Activated gamma-delta T cell treated with anti-CD3 and anti-CD28 coated beads, Interleukin-2, amount 50 U/mL, for 16 hours (primary cell): ENCODE data around the gene MIP.
"Not testable (repeated sequence)": the region's sequence is repeated elsewhere in the genome, so short reads cannot be mapped to it uniquely, and the experiment has no call there.

Source experiments
- DNase-seq: peaks from one replicate; pipeline ENCODE4 v3.0.0-alpha.2; 2020; ENCODE audit warnings: low read depth

MIP gene

DNA sequence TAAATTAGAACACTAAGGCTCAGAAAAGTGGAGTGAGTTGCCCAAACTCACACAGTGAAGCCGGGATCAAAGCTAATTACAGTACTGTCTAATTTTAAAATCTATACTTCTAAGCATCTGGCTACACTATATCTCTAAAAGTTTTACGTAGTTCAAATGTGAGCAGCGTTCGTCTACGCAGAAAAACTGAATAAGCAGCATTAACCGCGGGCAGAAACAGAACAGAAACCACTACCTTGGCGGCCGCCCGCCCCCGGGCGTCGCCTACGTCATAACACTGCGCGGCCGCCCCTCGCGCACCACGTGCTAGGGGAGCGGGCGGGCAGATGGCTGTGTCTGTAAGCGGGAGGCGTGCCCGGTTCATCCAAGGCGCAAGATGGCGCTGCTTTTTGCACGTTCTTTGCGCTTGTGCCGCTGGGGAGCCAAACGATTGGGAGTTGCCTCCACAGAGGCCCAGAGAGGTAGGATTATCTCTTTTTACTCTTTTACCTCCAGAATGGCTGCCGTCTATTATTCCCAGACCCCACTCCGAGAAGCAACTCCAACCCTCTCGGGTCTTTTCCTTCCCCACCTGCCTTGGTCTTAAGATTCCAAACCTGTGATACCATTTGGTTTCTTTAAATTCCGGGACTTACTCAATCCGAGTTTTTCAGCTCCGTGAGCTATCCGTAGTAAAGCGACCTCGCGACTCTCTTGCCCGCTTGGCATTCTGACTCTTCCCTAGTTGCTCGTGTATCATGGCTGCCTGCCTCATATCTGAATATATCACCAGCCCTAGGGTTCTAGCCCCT lies 14.0 kb upstream of the MIP start, which contains the start of gene SPRYD4:
SPRYD4 (plus strand) TSS at position 363 of the 791 bp plus-strand sequence; CDS start at position 377, 14 bp downstream.
- DNase-seq, result peak; percentile 90

DNA sequence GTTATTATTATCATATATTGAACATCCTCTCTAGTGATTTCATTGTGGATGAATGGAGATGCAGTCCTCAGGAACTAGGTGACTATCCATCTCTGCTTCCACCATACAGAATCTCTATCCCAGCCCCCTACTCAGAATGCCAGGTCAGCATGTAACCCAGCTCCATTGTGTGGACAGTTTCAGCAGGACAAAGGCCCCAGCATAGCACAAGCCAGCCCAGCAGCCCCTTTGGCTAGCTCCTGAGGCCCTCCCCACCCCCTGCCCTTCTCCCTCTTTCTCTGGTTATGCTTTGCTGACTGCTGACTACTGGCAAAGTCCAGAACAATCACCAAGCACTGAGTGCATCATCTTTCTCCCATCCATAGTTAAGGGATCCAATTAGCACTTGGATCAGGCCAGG lies 8.1 kb upstream of the MIP start:
- no peak for DNase-seq

DNA sequence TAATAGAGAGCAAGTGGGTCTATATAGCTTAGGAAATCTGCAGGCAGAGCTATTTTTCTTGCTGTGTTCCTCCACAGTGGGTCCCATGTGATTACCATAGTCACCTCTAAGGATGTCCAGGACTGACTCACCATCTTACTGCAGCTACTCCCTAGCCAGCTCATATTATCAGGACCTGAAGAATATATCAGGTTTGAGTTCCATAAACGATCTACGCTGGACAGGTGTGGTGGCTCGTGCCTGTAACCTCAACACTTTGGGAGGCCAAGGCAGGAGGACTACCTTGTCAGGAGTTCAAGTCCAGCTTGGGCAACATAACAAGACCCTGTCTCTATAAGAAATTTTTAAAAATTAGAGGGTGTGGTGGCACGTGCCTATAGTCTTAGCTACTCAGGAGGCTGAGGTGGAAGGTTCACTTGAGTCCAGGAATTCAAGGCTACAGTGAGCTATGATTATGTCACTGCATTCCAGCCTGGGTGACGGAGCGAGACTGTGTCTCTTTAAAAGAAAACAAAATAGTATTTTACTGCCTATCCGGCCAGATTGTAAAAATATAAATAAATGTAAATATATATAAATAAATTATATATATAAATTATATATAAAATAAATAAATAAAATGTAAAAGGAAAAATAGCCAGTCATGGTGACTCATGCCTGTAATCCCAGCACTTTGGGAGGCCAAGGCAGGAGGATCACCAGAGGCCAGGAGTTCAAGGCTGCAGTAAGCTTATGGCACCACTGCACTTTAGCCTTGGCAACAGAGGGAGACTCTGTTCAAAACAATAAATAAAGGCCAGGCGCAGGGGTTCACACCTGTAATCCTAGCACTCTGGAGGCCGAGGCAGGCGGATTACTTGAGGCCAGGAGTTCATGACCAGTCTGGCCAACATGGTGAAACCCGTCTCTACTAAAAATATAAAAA lies 7.0 kb upstream of the MIP start:
- no peak for DNase-seq

DNA sequence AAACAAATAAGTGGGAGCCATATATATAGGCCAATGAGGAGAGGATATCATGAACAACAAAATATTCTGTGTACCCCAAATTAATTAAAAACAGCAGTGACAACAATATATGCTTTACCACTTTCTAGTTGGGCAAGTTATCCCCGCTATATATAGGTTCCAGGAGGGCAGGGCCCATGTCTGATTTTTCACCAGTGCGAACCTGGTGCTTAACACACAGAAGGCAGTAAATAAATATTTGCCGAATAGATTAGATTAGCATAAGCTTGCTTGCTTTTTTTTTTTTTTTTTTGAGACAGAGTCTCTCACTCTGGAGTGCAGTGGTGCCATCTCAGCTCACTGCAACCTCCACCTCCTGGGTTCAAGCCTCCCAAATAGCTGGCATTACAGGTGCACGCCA lies 3.4 kb upstream of the MIP start:
- no peak for DNase-seq

DNA sequence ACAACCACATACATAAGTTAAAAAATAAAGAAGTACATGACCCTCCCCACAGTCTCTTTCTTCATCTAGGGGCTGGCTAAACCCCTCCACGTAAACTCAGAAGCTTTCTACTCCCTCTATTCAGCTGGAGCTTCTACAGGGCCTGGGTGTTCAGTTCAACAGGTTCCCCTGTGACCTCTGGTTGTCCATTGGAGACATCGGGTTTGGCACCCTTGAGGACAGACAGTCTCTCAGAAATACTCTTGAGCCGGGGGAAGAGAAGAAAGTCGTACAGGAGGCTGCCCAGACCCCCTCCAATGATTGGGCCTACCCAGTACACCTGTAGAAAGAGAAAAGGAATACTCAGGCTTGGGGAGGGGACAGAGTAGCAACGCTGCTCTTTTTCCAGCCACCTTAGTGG lies 3.3 kb downstream of the MIP start:
- DNase-seq, result no peak

DNA sequence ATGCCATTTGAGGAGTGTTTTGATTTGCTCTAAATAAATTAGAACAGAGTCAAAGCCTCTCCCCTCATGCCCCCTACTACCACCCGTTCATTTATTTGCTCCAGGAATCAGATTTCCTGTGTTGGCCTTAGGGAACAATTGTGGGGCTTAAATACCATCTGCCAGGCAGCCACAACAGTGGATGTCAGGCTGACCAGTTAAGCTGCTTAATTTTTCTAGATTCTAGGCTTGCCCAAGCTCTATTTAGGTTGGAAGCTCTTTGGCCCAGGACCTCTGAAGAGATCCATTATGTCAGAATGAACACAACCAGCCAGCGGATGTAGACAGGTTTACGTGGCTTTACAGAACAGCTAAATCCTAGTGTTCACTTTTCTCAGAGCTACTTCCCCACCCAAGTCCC lies 4.2 kb downstream of the MIP start:
- no peak for DNase-seq

DNA sequence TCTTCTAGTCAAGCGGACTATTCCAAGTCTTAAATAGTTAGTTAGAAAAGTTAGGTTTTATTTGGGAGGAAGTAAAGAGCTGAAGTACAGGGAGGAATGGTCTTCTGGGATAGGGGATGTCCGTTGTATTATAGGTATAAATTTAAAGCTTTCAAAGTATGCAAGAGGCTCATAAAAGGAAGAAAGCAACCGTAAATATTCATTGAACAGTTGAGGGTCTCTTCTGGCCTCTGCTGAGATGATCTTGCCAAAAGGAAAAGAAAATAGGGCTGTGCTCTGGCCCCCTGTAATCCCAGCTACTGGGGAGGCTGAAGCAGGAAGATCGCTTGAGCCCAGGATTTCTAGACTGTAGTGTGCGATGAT lies 4.9 kb downstream of the MIP start:
- no peak for DNase-seq

DNA sequence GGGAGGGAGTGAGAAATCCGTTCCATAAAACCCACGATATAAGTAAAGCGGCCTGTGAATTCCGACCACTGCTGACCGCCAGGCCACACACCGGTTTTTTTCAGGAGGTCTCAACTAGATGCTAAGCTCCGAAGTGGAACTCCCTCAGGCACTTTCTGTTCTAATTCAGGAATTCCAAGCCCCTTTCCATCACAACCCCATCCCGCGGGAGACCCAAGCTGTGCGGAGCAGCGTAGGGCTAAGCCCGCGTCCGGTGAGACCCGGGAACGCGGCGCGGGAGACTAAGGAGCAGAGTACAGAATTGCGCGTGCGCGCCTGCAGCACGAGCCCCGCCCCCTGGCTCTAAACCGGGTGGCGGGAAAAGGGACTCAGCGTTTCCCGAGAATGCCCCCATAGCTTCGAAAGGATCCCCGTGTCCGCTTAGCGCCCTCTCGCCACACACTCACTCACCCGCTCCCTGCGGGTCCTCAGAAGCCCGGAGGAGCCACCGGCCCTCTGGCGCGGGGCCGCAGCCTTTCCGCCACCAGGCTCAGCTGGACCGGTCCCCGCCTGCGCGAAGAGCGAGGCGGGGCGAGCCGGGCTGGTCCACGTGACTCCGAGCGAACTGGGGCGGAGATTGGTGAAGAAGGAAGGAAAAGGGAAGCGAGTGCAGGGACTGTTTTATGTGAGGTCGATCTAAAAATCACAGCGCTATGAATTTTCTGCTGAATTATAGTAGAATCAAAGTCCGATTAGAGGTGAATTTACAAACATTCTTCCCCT lies 5.4 kb downstream of the MIP start, which contains the start of gene TIMELESS:
TIMELESS (minus strand) TSS at position 567 of the 762 bp plus-strand sequence. CDS start 15,256 bp downstream, outside the sequence.
- peak; percentile 71 for DNase-seq

DNA sequence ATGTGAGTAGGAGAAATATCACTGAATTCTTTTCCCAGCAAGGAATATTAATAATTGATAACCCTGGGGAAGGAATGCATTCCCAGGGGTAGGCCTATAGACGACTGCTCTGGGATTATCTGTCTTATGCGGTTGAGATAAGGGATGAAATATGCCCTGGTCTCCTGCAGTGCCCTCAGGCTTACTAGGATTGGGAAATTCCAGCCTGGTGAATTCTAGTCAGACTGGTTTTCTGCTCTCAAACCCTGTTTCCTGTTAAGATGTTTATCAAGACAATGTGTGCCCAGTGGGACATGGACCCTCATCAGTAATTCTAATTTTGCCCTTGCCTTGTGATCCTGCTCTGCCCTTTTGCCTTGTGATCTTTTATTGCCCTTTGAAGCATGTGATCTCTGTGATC lies 11.2 kb downstream of the MIP start:
- DNase-seq, result not testable (repeated sequence)

DNA sequence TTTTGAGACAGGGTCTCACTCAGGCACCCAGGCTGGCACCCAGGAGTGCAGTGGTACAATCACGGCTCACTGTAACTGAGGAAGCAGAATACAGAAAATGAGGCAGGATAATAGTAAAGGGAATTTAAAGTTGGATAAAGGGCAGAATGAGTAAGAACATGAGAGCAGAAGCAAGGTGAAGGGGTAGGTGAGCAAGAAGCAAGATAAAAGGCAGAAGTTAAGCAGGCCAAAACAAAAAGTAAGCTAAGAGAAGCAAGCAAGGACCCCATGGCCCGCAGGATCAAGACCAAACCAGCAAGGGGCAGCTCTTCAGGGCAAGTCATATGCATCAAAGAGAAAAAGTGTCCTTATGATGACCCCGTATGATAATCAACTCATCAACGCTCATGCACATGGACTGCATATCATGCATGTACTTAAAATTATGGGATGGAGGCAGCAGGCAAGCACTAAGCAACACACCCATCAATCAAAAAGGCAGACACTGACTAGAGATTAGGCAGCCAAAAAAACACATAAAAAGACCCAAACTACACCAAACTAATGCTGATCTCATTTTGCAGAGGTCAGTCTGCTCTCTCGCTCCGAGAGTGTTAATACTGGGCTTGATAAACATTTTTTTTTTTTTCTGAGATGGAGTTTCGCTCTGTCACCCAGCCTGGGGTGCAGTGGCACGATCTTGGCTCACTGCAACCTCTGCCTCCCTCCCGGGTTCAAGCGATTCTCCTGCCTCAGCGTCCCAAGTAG lies 16.9 kb downstream of the MIP start:
- no peak for DNase-seq

DNA sequence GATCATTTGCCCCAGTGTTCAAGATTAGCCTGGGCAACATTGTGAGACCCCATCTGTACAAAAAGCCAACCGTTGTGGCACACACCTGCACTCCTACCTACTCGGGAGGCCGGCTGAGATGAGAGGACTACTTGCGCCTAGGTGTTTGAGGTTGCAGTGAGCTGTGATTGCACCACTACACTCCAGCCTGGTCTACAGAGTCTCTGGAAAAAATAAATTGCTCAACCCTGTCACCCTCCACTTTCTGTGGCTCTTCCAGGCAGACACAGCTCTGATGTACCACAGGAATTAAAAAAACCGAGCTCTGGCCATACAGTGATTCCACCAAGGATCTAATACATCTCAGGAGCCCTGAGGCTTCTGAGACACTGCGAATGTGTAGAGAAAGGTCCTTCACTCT lies 19.6 kb downstream of the MIP start:
- no peak for DNase-seq

DNA sequence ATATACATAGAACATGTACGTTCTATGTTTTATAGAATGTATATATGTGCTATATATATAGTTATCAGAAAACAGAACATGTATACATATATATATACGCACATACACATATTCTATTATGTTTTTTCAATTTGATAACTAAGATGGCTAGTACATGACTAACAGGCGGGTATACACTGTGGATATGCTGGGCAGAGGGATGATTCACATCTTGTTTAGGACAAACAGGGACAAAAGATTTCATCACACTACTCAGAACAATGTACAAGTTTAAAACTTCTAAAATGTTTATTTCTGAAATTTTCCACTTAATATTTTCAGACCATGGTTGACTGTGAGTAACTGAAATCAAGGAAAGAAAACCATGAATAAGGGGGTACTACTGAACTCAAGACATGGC lies 22.6 kb downstream of the MIP start:
- DNase-seq, result no peak

DNA sequence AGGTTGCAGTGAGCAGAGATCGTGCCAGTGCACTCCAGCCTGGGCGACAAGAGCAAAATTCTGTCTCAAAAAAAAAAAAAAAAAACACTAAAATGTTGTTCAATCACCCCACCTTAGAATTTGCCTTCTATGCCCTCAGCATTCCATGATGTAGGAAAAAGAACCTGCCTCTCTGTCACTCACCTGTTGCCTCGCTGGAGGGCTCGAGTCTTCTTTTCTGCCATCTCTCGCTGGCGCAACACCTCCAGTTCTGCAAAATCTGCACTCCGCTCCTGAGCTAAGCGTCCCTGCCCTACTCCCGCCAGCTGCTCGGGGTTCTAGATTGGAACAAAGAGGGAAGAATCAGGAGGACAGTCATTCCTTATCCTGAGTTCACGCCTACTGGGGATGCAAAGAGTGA lies 23.2 kb downstream of the MIP start:
- DNase-seq, result no peak

DNA sequence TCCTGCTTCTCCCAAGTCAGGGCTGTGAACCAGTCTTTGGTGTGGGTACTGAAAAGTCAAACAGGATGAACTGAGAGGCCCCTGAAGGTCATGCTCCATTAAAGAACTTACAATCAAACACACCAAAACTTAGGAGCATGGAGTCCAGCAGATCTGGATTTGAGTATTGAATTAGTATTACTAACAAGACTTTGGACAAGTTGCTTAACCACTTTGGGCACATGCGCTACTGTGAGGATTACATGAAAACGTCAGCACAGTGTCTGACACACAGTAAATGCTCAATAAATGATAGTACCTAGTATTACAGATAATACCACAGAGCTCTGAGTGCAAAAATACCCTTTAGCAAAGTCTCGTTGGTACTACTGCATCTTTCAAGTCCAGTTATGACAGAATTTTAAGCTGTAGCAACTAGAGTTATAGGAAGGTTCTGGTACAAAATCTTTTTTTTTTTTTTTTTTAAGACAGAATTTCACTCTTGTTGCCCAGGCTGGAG lies 28.5 kb downstream of the MIP start:
- no peak for DNase-seq

DNA sequence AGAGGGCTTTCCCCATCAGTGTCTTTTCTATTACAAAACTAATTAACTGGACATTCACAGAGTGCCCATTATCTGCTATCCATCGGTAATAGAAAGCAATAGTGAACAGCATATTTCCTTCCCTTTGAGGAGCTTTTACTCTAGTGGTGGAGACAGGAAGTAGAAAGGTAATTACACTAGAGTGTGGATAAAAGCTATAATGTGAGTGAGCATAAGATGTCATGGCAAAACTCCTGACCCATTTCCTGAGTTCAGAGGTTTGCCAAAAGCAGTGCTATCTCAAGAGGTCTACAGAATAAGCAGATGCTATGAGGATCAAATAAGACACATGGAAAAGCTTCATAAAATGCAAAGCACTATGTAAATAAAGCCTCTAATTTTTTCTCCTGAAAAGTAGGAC lies 29.3 kb downstream of the MIP start:
- DNase-seq, result no peak

DNA sequence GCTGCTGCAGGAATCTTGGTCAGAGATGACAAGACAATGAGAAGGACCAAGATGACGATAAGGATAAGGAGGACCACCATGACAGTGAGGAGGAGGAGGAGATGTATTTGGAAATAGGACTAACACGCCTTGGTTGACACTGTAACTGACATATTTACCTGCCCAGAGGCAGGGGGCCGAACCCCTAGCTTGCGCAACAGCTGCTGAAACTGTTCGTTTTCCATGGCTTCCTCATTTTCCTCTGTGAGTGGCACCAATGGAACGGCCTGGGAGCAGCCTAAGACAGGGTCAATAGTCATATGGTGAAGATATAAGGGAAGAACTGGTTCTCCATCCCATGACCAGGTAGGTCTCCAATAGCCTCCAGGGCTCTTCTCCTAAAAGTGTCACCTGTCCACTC lies 34.0 kb downstream of the MIP start:
- DNase-seq, result no peak

DNA sequence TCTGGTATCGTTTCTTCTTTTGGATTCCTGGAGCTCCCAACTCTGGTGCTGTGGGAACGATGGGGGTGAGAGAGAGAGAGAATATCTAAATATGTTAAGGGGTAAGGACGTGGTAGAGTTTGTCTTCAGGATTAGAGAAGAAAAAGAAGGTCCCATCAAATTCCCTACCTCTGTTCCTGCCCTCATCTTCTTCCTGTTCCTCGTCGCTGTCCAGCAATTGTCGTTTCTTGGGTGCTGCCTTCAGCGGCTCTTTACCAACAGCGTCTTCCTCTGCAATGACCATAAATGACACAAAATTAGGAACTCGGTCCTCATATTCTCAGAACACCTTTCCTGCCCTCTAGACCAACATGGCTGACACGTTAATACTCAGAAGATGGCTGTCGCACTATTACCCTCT lies 36.7 kb downstream of the MIP start:
- no peak for DNase-seq

DNA sequence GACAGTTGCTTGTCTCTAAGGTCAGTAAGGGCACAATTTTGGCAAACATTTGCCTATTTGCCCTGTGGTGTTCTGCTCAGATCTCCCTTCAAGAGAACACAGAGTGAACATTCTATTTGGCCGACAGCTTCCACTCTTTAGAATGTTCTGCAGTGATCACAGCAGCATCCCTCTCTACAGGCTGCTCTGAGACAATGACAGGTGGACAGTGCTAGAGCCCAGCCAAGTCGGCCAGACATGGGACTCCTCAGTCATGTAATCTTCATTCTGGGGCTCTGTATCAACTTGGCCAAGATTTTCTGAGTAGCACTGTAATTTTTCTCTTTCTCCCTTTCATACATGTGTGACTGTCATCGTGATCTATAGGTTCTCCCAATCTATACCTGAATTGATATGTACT lies 40.1 kb downstream of the MIP start:
- DNase-seq, result no peak

DNA sequence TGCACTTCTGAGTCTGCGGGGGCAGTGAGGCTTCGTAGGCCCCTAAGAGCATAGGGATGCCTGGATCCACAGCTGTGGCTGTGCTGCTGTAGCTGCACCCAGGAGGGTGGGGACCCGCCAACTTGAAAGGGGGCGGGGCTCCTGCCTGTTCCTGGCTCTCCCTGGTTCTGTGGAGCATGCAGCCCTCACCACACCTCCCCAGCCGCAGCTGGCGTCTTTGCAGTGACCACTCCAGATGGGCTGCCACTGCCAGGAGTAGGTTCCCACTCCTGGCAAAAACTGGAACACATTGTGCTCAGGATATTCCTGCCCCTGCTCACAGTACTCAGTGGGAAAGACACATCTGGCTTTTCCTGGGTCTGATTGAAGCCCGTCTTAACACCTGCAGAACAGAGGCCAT lies 41.1 kb downstream of the MIP start:
- DNase-seq, result no peak

DNA sequence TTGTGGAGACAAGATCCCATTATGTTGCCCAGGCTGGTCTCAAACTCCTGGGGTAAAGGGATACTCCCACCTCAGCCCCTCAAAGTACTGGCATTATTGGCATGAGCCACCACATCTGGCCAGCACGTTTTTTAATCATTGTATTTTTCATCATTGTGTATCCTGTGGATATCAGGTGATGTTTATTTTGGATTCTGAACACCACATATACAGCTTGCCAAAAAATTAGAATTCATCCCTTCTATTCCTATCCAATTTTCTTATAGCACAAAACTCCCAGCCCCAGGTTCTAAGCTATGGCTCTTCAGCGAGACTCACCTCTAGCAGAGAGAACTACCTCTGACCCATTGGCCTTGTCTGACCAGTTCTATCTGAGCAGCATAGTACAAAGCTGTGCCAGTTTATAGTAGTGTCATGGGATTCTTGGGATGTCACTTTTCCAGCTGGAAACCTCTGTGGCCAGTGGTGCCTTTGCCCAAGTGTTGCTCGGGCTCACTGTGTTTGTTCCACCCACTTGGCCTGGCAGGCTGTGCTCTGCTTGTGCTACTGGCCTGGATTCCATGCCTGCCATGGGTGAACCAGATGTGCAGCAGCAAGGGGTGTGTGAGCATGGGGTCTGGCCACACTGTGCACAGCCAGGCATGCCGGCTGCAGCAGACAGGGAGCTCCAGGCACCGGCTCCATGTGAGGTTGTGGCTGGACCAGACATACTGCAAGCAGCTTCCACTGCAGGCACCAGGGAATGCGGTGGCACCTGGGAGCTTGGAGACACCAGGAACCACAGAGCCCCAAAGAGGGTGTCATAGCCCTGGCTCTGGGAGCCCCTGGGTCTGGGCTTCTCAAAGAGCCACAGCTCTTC lies 42.4 kb downstream of the MIP start:
- DNase-seq, result no peak

DNA sequence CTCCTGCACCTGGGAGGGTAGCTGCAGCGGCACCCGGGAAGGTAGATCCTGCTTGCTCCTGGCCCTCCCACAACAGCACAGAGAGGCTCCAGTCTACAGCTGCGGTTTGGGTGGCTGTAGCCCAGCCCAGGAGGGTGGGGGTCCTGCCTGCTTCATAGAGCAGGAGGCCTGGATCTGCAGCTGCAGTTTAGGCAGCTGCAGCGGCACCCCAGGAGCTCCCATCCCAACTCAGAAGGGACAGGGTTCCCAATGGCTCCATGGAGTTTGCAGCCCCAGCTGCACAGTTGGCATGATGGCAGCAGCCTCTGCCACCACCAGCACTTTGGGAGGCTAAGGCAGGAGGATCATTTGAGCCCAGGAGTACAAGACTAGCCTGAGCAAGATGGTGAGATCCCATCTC lies 43.7 kb downstream of the MIP start:
- DNase-seq, result no peak
